HG02938 (cell line): ENCODE measurements around the gene CCDC88C.
A peak's percentile ranks its signal among the peaks of the same experiment; 100 is the strongest.
"Not testable (repeated sequence)": the region's sequence is repeated elsewhere in the genome, so short reads cannot be mapped to it uniquely, and the experiment has no call there.

Source experiments
- ATAC-seq: cut with Tn5 transposase; IDR thresholded peaks from one replicate; pipeline ENCODE4 v1.9.1; 2021; ENCODE audit warnings: mild to moderate bottlenecking, moderate library complexity; ENCODE audit not compliant: unreplicated experiment

CCDC88C gene

GRCh38 chr14:91416744-91417119 is 888 bp downstream of the CCDC88C start:
- ATAC-seq = no peak

- ATAC-seq = peak; percentile 58
Measured at GRCh38 chr14:91415794-91416743, 1.6 kb downstream of the CCDC88C start.

GRCh38 chr14:91414475-91414833 is 3.2 kb downstream of the CCDC88C start:
- no peak for ATAC-seq

GRCh38 chr14:91413547-91414474 is 3.8 kb downstream of the CCDC88C start:
- ATAC-seq = no peak

GRCh38 chr14:91412939-91413338 is 4.7 kb downstream of the CCDC88C start:
- ATAC-seq = no peak

GRCh38 chr14:91410771-91411536 is 6.7 kb downstream of the CCDC88C start:
- ATAC-seq = no peak

GRCh38 chr14:91409928-91410718 is 7.5 kb downstream of the CCDC88C start:
- ATAC-seq = no peak

- ATAC-seq = not testable (repeated sequence)
Measured at GRCh38 chr14:91409240-91409639, 8.4 kb downstream of the CCDC88C start.

GRCh38 chr14:91406982-91407381 is 10.6 kb downstream of the CCDC88C start:
- no peak for ATAC-seq

GRCh38 chr14:91406451-91406850 is 11.2 kb downstream of the CCDC88C start:
- no peak for ATAC-seq

GRCh38 chr14:91405724-91406435 is 11.7 kb downstream of the CCDC88C start:
- no peak for ATAC-seq

GRCh38 chr14:91405241-91405721 is 12.3 kb downstream of the CCDC88C start:
- ATAC-seq = no peak

- ATAC-seq = no peak
Measured at GRCh38 chr14:91402771-91403600, 14.6 kb downstream of the CCDC88C start.

- no peak for ATAC-seq
Measured at GRCh38 chr14:91402348-91402747, 15.3 kb downstream of the CCDC88C start.

- no peak for ATAC-seq
Measured at GRCh38 chr14:91401751-91402150, 15.9 kb downstream of the CCDC88C start.

- no peak for ATAC-seq
Measured at GRCh38 chr14:91400696-91401095, 16.9 kb downstream of the CCDC88C start.

GRCh38 chr14:91399868-91400640 is 17.6 kb downstream of the CCDC88C start:
- ATAC-seq = peak; percentile 51

GRCh38 chr14:91398707-91399106 is 18.9 kb downstream of the CCDC88C start:
- no peak for ATAC-seq
